Adrenal gland (tissue), 12 donors: Measurements from ENCODE around the gene HHLA2. TPM values are rescaled to one million over a fixed set of nuclear protein-coding genes. Genes with fewer than 3 reads are reported as not detected.

Source experiments
- DNase-seq, 7 donors: peaks; one replicate each; pipeline ENCODE4 v3.0.0-alpha.2; 2019 to 2020
- H3K27ac ChIP-seq, 5 donors: fragments of 200-600 bp; sonication (generic) in 4 of 5; 1 replicate in 3 of 5; 2 replicates in 2 of 5; pipeline versions ENCODE4 v1.5.1 to v1.8.0; 2016 to 2020; ENCODE audit warnings: mild to moderate bottlenecking in 1 of 5
- H3K27me3 ChIP-seq: fragments of 200-600 bp; 2 replicates; pipeline ENCODE4 v1.8.0; 2021
- H3K36me3 ChIP-seq, 2 donors: fragments of 200-600 bp; replicated peaks in 1 of 2; 1 replicate in 1 of 2; 2 replicates in 1 of 2; pipeline versions ENCODE4 v1.5.1 to v1.8.0; 2018 to 2022
- H3K4me1 ChIP-seq, 2 donors: fragments of 200-600 bp; replicated peaks in 1 of 2; 1 replicate in 1 of 2; 2 replicates in 1 of 2; pipeline versions ENCODE4 v1.5.1 to v1.8.0; 2018 to 2021
- H3K4me3 ChIP-seq, 4 donors: fragments of 200-600 bp; sonication (generic) in 3 of 4; one replicate each; pipeline ENCODE4 v1.5.1; 2016 to 2018
- H3K9me3 ChIP-seq, 3 donors: fragments of 200-600 bp; sonication (generic) in 1 of 3; replicated peaks in 1 of 3; 1 replicate in 2 of 3; 2 replicates in 1 of 3; pipeline versions ENCODE4 v1.5.1 to v1.8.0; 2016 to 2021
- CTCF ChIP-seq, 6 experiments: fragments of 450-650 bp in 4 of 6; fragments of 200-600 bp in 2 of 6; sonication (generic) in 1 of 6; IDR thresholded peaks; 1 replicate in 5 of 6; 2 replicates in 1 of 6; pipeline versions ENCODE4 v1.5.1 to v1.8.0; 2016 to 2021; ENCODE audit warnings: antibody characterized with exemption in 6 of 6, mild to moderate bottlenecking in 2 of 6, moderate library complexity in 1 of 6
- POLR2A ChIP-seq, 2 donors: fragments of 450-650 bp; IDR thresholded peaks; one replicate each; pipeline ENCODE4 v1.6.1; 2017; ENCODE audit warnings: antibody characterized with exemption in 2 of 2, mild to moderate bottlenecking in 2 of 2, moderate library complexity in 1 of 2
- WGBS, 4 donors: extraction: QIAGEN DNeasy Blood & Tissue Kit in 2 of 4; methylation state at CpG; one replicate each; pipeline versions ENCODE4 v1.1.5 to v1.1.7; 2013 to 2017; 5-methylcytosine and 5-hydroxymethylcytosine counted together
- intact Hi-C, 2 donors: fragments of 100-400 bp; cut with DNase I; formaldehyde crosslinking; loops; one replicate each; pipeline versions ENCODE4 v1.14.1 to v1.15.0; 2022 to 2023
- polyA plus RNA-seq, 3 donors: library from polyadenylated mRNA; stranded (reverse); fragments of 200-250 nt in 2 of 3; fragments of 350-450 nt in 1 of 3; fragmentation: Illumina TruSeq in 1 of 3; extraction: RNeasy Lipid Tissue Mini Kit (QIAGEN cat#74804) in 1 of 3; gene quantifications; one replicate each; pipeline ENCODE4 v1.2.3, GENCODE V29; 2013 to 2014
- total RNA-seq, 9 donors: library from RNA; depleted of rRNA in 4 of 9; stranded (reverse); fragments of >200 nt in 4 of 9; fragments of 120-200 nt in 1 of 9; fragmentation: NEBNext Ultra II Directional in 1 of 9; extraction: Animal tissue kit (Norgen Biotek cat#: 25700) in 1 of 9; gene quantifications; one replicate each; pipeline versions ENCODE4 v1.1.0 to v1.2.4, GENCODE V29; 2013 to 2023
- donor health status: healthy with polysubstance abuse.
- donor health status: Bipolar disorder and iron deficiency.
- donor health status: DM: yes; HTN: yes; CAD: no.
- donor health status: DM: no; HTN: no; CAD: no.
- donor health status: DM: no; HTN: no; CAD: no.
- donor health status: DM: yes; HTN: yes; CAD: no.

Gene HHLA2
- total and polyA plus RNA-seq, 12 donors: 0.03 to 0.06 TPM; not detected in 10

DNA sequence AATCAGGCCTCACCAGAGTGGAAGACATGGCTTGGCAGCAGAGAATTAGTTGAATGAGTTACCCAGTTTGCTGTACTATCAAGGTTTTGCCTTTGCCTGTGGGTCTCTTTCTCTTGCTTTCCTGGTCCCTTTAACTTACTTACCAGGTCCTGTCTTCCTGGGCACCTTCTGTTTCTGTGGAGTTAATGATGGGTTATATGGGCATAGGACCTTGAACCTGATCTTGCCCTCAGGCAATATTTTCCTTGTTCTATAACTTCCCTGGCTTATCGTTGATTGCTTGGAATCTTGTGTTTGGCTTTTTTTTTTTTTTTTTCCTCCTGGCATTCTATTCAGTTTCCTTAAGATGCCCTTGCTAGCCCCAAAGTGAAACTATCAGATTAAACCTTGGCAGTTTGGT lies 106.8 kb downstream of the HHLA2 start:
- TF ChIP-seq CTCF (IDR thresholded peaks at IDR 0.05) (no peak), POLR2A (IDR thresholded peaks at IDR 0.05) (no peak)
- no peaks in the 10 kb centered on the region for H3K27me3 ChIP-seq
- no peaks in the 10 kb centered on the region for H3K36me3 ChIP-seq
- H3K4me1 ChIP-seq: peaks cover 4 to 13% of the 10 kb centered on the region in 2 donors
- WGBS, 4 donors: 33 to 52% (median 38%) methylated on average over 1 of the region's 1 CpG
- intact Hi-C loops: loop anchor here in 1 of 2 donors (10.0 kb wide), 1 partner anchor 458 kb away; no protein-coding TSS in a partner anchor
- H3K9me3 ChIP-seq: no peaks in the 10 kb centered on the region
- no peak overlapping the region for H3K27ac ChIP-seq
- no peak for DNase-seq
- H3K4me3 ChIP-seq: no peak overlapping the region

GRCh38 chr3:108403686-108404345 lies 107.5 kb downstream of the HHLA2 start:
- Histone ChIP-seq H3K36me3 (no peaks in the 10 kb centered on the region), H3K27ac (no peak overlapping the region), H3K27me3 (no peaks in the 10 kb centered on the region), H3K4me3 (no peak overlapping the region), H3K4me1 (peaks cover 4 to 13% of the 10 kb centered on the region in 2 donors), H3K9me3 (no peaks in the 10 kb centered on the region)
- WGBS, 4 donors: 45 to 53% (median 49%) methylated on average over 4 of the region's 4 CpGs
- no peak for TF ChIP-seq CTCF (IDR thresholded peaks at IDR 0.05)
- TF ChIP-seq POLR2A (IDR thresholded peaks at IDR 0.05): no peak
- intact Hi-C loops: loop anchor here in 1 of 2 donors (10.0 kb wide), 1 partner anchor 459 kb away; no protein-coding TSS in a partner anchor
- no peak for DNase-seq

DNA sequence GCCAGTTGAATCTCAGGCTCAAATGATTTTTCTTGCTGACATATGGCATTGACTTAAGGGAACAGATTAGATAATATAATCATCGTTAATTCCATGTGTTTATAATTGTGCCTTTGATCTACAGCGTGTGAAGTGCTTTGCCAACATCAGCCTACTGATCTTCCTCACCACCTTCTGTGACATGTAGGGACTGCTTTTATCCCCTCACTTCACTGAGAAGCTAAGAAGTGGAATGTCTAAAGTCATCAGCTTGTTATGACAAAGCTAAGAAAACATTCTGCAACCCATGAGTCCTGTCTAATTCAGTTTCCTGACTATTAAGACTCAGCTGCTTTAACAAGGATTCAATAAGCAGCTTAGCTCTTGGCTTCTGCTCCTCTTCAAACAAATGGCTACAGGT lies 108.0 kb downstream of the HHLA2 start:
- Histone ChIP-seq H3K9me3 (no peaks in the 10 kb centered on the region), H3K36me3 (no peaks in the 10 kb centered on the region), H3K27ac (no peak overlapping the region), H3K4me3 (no peak overlapping the region), H3K4me1 (peaks cover 4 to 13% of the 10 kb centered on the region in 2 donors), H3K27me3 (no peaks in the 10 kb centered on the region)
- 30 to 37% (median 33%) methylated on average over 2 of the region's 2 CpGs for WGBS, 4 donors
- DNase-seq: no peak
- TF ChIP-seq POLR2A (IDR thresholded peaks at IDR 0.05) (no peak), CTCF (IDR thresholded peaks at IDR 0.05) (no peak)
- intact Hi-C loops: loop anchor here in 1 of 2 donors (10.0 kb wide), 1 partner anchor 460 kb away; no protein-coding TSS in a partner anchor

DNA sequence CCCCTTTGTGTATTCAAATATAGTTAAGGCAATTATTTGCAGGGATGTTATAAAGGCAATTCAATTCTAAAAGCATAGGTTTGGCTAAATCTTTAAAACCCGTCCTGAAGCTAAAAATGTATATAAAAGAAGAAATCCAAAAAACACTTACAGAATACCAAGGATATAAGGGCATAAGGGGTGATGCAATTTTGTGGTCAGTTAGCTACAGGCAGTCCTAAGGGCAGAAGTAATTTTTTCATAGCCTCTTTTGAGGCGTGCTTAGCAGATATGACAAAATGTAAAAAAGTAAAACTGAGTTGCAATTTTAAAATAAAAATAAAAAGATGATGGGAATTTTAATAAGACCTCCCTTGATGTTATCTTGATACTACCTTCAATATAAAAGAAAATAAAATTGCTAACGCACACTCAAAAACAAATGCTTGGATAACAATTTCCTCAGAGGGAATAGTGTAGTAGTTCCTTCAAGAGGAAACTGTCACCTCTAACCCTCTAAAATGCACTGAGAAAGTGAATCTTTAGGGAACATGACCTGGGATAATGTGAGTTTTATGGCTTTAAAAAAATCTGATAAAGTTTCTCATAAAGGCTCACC lies 109.8 kb downstream of the HHLA2 start:
- H3K4me1 ChIP-seq: peaks cover 4 to 13% of the 10 kb centered on the region in 2 donors
- H3K36me3 ChIP-seq: no peaks in the 10 kb centered on the region
- H3K27ac ChIP-seq: no peak overlapping the region
- no peak for DNase-seq
- no peaks in the 10 kb centered on the region for H3K27me3 ChIP-seq
- H3K4me3 ChIP-seq: no peak overlapping the region
- TF ChIP-seq POLR2A (IDR thresholded peaks at IDR 0.05): no peak
- TF ChIP-seq CTCF (IDR thresholded peaks at IDR 0.05): no peak
- intact Hi-C loops: loop anchor here in 1 of 2 donors (10.0 kb wide), 1 partner anchor 461 kb away; no protein-coding TSS in a partner anchor
- 69 to 85% (median 78%) methylated on average over 3 of the region's 3 CpGs for WGBS, 4 donors
- H3K9me3 ChIP-seq: no peaks in the 10 kb centered on the region
